Stromal cell of bone marrow (primary cell): ENCODE measurements around the gene SCG5.

Source experiments
- DNase-seq: peaks from one replicate; pipeline ENCODE4 v3.0.0-alpha.2; 2012; ENCODE audit warnings: low read depth

SCG5 gene

DNA sequence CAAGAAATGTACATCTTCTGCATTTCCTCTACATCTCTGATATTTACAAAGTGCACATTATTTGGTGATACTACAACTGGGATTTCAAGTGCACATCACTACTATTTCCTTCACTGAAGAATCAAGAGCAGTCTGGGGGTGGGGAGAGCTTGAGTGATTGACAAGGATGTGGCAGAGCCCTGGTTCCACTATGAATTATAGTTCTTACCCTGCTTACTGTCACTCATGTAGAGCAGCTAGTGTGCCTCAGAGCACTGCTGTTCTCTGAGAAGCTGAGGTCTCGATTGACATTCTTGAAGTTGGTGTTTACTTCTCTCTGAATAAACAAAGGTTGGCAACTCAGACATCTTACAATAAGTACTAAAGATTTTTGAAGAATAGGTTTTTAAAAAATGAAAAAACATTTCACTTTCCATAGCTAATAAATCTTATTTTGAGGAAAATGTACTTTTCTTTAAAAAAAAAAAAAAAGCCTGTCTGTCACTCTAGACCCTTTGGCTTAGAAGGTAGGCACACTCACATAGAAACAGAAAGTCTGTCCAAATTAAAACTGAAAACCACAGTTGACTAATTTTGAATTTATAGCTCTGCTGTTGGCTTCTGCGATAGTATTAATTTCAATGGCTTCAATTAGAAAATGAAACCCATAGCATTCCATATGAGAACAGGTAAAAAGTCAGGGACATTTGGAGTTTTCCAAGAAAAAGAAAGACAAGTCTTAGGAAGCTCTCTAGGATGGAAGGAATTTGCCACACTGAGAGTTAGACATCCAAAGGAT, 81.8 kb downstream of the SCG5 start:
- no peak for DNase-seq

DNA sequence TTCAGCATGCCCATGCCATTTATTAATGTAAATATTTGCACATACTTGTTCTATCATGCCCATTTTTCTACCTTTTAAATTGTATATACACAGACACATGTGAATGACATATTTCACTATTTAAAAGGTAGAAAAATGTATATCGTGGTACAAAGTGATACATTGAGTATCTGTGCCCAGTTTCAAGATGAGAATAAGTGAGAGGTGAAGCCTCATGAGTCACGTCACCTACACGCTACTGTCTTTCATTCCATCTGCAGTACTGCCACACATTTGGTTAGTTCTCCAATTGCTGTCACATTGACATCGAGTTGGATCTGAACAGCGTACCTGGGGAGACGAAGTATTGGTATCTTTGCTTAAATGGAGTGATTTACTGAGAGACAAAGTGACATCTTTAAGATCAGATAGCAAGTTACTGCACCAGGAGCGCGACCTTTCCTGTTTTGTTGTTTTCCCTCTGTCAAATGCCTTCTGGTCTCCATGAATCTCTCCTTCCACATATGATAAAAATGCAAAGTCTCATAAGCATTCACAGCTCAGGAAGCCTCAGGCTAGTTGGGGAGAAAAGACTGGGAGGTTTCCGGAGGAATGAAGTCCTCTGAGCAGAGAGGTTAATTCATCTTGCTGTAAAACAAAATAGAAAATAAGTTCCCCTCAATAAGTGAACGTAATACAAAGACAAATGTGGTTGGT, 88.3 kb downstream of the SCG5 start:
- no peak for DNase-seq

DNA sequence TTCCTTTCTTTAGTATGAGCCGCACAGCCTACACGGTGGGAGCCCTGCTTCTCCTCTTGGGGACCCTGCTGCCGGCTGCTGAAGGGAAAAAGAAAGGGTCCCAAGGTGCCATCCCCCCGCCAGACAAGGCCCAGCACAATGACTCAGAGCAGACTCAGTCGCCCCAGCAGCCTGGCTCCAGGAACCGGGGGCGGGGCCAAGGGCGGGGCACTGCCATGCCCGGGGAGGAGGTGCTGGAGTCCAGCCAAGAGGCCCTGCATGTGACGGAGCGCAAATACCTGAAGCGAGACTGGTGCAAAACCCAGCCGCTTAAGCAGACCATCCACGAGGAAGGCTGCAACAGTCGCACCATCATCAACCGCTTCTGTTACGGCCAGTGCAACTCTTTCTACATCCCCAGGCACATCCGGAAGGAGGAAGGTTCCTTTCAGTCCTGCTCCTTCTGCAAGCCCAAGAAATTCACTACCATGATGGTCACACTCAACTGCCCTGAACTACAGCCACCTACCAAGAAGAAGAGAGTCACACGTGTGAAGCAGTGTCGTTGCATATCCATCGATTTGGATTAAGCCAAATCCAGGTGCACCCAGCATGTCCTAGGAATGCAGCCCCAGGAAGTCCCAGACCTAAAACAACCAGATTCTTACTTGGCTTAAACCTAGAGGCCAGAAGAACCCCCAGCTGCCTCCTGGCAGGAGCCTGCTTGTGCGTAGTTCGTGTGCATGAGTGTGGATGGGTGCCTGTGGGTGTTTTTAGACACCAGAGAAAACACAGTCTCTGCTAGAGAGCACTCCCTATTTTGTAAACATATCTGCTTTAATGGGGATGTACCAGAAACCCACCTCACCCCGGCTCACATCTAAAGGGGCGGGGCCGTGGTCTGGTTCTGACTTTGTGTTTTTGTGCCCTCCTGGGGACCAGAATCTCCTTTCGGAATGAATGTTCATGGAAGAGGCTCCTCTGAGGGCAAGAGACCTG, 89.5 kb downstream of the SCG5 start:
- DNase-seq: no peak

DNA sequence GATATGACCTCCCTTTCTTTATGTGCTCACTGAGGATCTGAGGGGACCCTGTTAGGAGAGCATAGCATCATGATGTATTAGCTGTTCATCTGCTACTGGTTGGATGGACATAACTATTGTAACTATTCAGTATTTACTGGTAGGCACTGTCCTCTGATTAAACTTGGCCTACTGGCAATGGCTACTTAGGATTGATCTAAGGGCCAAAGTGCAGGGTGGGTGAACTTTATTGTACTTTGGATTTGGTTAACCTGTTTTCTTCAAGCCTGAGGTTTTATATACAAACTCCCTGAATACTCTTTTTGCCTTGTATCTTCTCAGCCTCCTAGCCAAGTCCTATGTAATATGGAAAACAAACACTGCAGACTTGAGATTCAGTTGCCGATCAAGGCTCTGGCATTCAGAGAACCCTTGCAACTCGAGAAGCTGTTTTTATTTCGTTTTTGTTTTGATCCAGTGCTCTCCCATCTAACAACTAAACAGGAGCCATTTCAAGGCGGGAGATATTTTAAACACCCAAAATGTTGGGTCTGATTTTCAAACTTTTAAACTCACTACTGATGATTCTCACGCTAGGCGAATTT, 91.2 kb downstream of the SCG5 start:
- DNase-seq: no peak

DNA sequence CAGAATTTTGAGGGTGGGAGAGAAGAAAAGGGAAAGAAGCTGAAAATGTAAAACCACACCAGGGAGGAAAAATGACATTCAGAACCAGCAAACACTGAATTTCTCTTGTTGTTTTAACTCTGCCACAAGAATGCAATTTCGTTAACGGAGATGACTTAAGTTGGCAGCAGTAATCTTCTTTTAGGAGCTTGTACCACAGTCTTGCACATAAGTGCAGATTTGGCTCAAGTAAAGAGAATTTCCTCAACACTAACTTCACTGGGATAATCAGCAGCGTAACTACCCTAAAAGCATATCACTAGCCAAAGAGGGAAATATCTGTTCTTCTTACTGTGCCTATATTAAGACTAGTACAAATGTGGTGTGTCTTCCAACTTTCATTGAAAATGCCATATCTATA, 91.8 kb downstream of the SCG5 start:
- DNase-seq: peak; percentile 32

DNA sequence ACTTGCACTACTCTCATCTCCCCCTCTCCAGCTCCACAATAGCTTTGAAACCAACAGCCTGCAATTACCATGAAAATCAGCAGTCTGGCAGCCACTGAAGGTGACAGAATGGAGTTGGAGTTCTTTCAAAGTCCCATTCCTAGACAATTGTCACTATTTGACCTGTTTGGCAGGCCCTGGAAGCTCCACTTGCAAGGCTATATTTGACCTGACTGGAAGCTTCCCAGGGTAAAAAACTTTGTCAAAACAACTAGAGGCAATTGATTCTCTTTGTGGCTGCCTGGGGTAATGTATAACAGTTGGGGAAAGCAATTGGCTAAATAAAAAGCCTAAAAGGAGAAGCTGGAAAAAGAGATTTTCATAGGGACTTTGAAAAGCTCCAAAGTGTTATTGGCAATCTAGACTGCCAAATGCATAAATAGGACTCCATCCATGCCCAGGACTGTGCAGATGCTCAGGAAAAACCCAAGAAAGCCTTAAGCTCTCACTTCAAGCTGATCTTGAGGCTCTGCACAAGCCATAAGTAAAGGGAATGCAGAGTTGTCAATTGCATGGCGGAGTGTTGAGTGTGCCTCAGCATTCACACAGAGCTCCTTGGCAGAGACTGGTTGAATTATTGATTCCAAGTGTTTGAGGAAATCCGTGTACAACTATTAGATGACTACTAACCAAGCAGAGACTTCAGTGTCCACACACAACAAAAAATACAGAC, 94.6 kb downstream of the SCG5 start:
- DNase-seq: no peak

DNA sequence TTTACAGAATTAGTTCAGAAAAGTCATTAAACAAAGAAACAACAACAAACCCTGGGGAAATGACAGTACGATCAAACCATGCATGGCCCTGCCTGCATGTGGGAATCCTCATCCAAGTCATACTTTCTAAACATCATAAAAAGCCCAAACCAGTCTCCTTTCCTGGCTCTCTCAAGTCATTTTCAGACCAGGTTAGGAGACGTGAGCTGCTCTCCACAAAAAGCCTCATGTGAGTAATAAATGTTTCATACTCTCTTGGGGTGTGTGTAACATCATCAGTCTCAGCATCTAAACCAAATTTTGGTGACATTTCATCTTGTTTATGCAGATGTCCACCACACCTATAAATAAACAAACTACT, 95.2 kb downstream of the SCG5 start:
- DNase-seq: no peak

DNA sequence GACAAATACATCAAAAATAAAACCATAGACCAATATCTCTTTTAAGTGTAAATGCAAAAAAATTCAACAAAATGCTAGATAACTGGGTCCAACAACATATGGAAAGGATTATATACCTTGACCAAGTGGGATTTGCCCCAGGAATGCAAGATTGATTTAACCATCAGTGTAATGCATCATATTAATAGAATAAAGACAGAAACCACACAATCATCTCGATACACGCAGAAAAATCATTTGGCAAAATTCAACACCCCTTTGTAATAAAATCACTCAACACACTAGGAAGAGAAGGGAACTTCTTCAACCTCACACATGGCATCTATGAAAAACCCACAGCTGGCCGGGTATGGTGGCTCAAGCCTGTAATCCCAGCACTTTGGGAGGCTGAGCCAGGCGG, 95.8 kb downstream of the SCG5 start:
- DNase-seq: no peak

DNA sequence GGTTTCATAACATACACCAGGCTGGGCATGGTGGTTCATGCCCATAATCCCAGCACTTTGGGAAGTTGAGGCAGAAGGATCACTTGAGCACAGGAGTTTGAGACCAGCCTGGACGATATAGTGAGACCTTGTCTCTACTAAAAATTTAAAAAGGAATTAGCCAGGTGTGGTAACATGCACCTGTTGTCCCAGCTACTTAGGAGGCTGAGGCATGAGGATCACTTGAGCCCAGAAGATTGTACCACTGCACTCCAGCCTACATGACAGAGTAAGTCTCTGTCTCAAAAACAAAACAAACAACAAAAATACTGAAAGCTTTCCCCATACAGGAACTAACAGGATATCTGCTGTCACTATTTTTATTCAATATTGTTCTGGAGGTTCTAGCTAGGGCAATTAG, 97.2 kb downstream of the SCG5 start:
- no peak for DNase-seq

DNA sequence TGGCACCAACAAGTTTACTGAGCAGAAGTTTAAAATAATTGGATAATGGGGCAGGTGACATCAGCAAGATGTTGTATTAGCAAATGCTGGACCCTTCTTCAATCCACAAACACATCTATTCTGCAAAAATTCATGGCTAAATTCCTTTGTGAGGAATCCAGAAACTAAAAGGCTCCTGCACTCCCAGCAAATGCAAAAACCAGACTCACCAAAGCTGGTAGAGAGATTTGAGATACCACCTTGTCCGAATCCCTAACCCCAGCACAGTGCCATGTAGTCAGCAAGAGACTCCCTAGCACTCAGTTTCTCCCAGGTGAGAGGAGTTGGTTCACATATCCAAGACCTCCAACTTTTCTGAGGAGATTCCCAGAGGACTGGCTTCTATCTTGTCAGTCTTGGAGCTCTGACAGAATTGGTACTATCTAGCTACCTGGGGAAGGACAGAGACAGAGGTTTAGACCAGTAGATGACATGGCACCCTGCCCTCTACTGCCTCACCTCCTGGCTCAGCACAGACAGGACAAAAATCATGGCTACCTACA, 98.1 kb downstream of the SCG5 start:
- DNase-seq: no peak

DNA sequence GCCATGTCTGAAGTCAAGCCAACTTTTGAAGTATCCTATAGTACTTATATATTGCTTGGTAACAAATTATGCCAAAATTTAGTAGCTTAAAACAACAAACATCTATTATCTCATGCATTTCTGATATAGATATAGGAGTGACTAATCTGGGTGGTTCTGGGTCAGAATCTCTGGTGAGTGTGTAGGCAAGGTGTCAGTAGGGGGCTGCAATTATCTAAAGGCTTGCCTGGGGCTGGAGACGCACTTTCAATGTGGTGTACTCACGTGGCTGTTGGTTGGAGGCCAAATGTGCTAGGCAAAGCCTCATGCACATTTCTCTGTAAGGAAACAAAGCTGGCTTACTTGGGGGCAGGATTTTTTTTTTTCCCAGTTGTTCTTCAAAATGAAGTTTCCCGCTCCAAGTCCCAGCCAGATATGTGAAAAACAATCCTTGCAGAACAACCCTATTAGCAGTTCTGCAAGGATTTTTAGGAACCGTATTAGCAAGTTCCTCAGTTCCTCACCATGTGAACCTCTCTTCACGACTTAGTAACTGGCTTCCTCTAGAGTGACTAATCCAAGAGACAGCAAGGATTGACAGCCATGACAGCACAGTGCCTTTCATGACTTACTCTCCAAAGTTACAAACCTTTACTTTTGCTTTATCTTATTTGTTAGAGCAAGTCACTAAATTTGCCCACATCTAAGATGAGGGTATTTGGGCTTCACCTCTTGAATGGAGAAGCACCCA, 102.1 kb downstream of the SCG5 start:
- DNase-seq: no peak

DNA sequence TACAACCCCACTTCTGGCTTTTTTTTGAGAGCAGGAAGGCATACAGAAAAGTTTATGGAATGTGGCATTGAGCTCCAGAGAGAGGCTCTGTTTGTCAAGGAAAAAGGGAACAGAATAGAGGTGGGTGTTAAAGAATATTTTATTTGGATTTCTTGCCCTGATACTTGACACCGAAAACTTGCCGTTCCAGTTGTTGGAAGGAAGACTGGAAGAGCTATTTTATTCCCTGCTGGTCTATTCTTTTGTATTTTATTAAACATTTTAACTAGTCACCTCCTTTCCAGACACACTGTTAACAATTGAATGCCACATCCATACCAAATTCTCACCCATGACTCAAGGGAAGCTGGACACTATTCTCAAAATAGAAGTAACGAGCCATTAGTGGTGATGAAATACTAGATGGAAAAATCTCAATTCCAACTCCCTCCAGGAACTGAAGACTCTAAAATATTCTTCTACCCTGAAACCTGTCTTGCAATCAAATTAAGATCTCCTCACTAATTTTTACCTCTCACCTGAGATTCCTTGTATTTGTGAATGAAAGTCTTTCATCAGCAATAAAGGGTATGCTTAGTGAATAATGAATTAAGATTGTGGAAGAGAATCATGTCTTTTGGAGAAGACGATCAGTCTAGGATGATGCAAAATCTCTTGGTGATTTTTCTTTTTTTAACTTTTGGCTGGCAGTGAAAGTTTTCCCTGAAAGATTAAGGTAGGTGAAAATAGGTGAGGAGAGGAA, 104.8 kb downstream of the SCG5 start:
- no peak for DNase-seq
